ENCODE results near the gene MEGF8. TPM values are rescaled to one million over a fixed set of nuclear protein-coding genes. Genes with fewer than 3 reads are reported as not detected.

MEGF8 gene
- total RNA-seq, 1 donor from 2014 or later: 49.5 TPM

DNA sequence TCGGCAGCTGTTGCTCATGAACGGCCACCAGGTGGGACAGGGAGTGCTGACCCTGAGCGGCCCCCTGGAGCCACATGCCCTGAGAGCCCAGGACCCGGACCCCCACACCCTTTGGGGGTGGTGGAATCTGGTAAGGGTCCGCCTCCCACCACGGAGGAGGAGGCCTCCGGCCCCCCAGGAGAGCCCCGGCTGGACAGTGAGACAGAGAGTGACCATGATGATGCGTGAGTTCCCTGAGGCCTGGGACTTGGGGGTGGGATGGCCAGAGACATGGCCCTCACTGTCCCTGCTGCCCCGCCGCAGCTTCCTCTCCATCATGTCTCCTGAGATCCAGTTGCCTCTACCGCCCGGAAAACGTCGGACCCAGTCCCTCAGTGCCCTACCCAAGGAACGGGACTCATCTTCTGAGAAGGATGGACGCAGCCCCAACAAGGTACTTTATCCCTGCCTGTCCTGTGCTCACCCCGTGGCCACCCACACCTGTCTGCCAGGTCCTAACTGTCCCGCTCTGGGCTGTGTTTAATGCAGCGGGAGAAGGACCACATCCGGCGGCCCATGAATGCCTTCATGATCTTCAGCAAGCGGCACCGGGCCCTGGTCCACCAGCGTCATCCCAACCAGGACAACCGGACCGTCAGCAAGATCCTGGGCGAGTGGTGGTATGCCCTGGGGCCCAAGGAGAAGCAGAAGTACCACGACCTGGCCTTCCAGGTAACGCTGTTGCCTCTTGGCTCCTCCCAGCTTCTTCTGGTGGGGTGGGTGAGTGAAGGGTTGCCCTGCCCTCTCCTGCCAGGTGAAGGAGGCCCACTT is 38.2 kb upstream of the MEGF8 start:
- Mint-ChIP-seq H3K9me3 (ENCODE audit: low read depth) (no peaks in the 10 kb centered on the region), H3K4me3 (ENCODE audit: unreplicated experiment) (no peak overlapping the region), H3K36me3 (ENCODE audit: low read depth) (peaks cover 11% of the 10 kb centered on the region), H3K4me1 (ENCODE audit: low read depth) (peaks cover 19% of the 10 kb centered on the region), H3K27ac (ENCODE audit: unreplicated experiment) (no peak overlapping the region), H3K27me3 (ENCODE audit: low read depth) (no peaks in the 10 kb centered on the region)
- no peak for TF ChIP-seq CTCF (IDR thresholded peaks at IDR 0.05)
- no peak for DNase-seq (ENCODE audit: low spot score)

- H3K36me3 Mint-ChIP-seq (ENCODE audit: low read depth): peaks cover 11% of the 10 kb centered on the region
- TF ChIP-seq CTCF (IDR thresholded peaks at IDR 0.05): no peak
- no peaks in the 10 kb centered on the region for H3K27me3 Mint-ChIP-seq (ENCODE audit: low read depth)
- no peak overlapping the region for H3K4me3 Mint-ChIP-seq (ENCODE audit: unreplicated experiment)
- H3K27ac Mint-ChIP-seq (ENCODE audit: unreplicated experiment): no peak overlapping the region
- H3K9me3 Mint-ChIP-seq (ENCODE audit: low read depth): no peaks in the 10 kb centered on the region
- no peak for DNase-seq (ENCODE audit: low spot score)
- H3K4me1 Mint-ChIP-seq (ENCODE audit: low read depth): peaks cover 19% of the 10 kb centered on the region
Measured at GRCh38 chr19:42287827-42288107, 37.7 kb upstream of the MEGF8 start.

- H3K27me3 Mint-ChIP-seq (ENCODE audit: low read depth): no peaks in the 10 kb centered on the region
- peaks cover 19% of the 10 kb centered on the region for H3K4me1 Mint-ChIP-seq (ENCODE audit: low read depth)
- peaks cover 13% of the 10 kb centered on the region for H3K36me3 Mint-ChIP-seq (ENCODE audit: low read depth)
- H3K4me3 Mint-ChIP-seq (ENCODE audit: unreplicated experiment): no peak overlapping the region
- DNase-seq (ENCODE audit: low spot score): no peak
- H3K27ac Mint-ChIP-seq (ENCODE audit: unreplicated experiment): no peak overlapping the region
- no peaks in the 10 kb centered on the region for H3K9me3 Mint-ChIP-seq (ENCODE audit: low read depth)
- no peak for TF ChIP-seq CTCF (IDR thresholded peaks at IDR 0.05)
Measured at GRCh38 chr19:42288387-42288786, 37.0 kb upstream of the MEGF8 start.

- no peak overlapping the region for H3K4me3 Mint-ChIP-seq (ENCODE audit: unreplicated experiment)
- TF ChIP-seq CTCF (IDR thresholded peaks at IDR 0.05): no peak
- H3K4me1 Mint-ChIP-seq (ENCODE audit: low read depth): peaks cover 19% of the 10 kb centered on the region
- no peaks in the 10 kb centered on the region for H3K9me3 Mint-ChIP-seq (ENCODE audit: low read depth)
- DNase-seq (ENCODE audit: low spot score): no peak
- H3K36me3 Mint-ChIP-seq (ENCODE audit: low read depth): peaks cover 15% of the 10 kb centered on the region
- H3K27ac Mint-ChIP-seq (ENCODE audit: unreplicated experiment): no peak overlapping the region
- no peaks in the 10 kb centered on the region for H3K27me3 Mint-ChIP-seq (ENCODE audit: low read depth)
Measured at GRCh38 chr19:42288881-42289555, 36.4 kb upstream of the MEGF8 start.

DNA sequence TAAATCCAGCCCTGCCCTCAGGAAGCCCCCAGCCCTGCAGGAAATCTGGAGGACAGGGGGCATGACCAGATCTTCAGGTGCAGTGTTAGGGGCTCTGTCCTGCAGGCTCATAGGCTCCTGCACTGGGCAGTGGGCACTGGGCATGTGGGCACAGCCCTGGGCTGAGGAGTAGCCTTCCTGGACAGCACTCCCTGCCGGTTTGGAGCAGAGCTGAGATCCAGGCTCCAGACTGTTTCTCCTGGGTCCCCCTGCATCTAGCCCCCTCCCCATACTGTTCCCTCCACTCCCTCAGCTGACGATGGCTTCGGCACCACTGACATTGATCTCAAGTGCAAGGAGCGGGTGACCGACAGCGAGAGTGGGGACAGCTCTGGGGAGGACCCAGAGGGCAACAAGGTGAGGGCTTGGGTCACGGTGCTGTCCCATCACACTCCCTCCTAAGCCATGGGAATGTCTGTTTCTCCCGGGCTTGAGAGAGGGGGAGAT is 35.8 kb upstream of the MEGF8 start:
- peaks cover 19% of the 10 kb centered on the region for H3K4me1 Mint-ChIP-seq (ENCODE audit: low read depth)
- no peaks in the 10 kb centered on the region for H3K9me3 Mint-ChIP-seq (ENCODE audit: low read depth)
- peaks cover 17% of the 10 kb centered on the region for H3K36me3 Mint-ChIP-seq (ENCODE audit: low read depth)
- no peak for TF ChIP-seq CTCF (IDR thresholded peaks at IDR 0.05)
- H3K4me3 Mint-ChIP-seq (ENCODE audit: unreplicated experiment): no peak overlapping the region
- H3K27me3 Mint-ChIP-seq (ENCODE audit: low read depth): no peaks in the 10 kb centered on the region
- no peak for DNase-seq (ENCODE audit: low spot score)
- H3K27ac Mint-ChIP-seq (ENCODE audit: unreplicated experiment): no peak overlapping the region

All from chondrocyte (in vitro differentiated cells).